HG03064 (cell line): ENCODE results near the gene RFX6.
"Not testable (repeated sequence)": the region's sequence is repeated elsewhere in the genome, so short reads cannot be mapped to it uniquely, and the experiment has no call there.

Experiments used
- ATAC-seq: cut with Tn5 transposase; IDR thresholded peaks from one replicate; pipeline ENCODE4 v1.9.1; 2021; ENCODE audit warnings: low read depth; ENCODE audit not compliant: unreplicated experiment

Gene RFX6

GRCh38 chr6:116876635-116877611, at the start of gene RFX6:
RFX6 (plus strand) TSS chr6:116877242; CDS start chr6:116877276, 34 bp downstream.
- no peak for ATAC-seq

DNA sequence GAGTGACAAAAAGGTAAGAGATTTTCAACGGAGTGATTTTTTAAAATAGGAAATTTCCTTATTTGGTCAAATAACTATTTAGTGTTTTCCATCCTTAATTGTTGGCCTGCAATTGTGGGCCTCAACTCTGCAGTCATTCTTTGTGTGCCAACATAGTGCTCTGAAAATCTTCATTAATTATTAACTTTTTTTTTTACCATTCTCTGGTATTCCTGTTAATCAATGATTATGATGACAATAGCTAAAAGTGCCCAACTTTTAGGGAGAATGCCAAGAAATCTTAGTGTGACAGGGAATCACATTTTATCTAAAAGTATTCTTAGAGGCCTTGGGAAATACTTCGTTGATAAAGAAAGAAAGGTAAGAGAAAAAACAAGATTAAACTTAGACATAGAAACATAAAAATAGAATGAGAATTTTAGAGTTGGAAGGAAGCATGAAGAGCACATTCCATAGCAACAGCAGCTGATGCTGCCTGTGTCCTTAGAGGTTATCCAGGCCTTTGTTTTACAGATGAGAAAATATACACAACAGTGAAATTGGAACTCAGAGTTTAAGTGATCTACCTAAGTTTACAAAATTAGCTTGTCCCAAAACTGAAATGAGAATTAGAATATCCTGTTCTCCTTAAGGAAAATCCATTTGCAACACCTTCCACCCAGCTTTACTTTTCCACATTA, 49.3 kb upstream of the RFX6 start:
- ATAC-seq: no peak

GRCh38 chr6:116828983-116829382, 48.1 kb upstream of the RFX6 start, which contains the start of gene GPRC6A:
GPRC6A (minus strand) TSS chr6:116829083; CDS start chr6:116829013, 70 bp downstream.
- no peak for ATAC-seq

DNA sequence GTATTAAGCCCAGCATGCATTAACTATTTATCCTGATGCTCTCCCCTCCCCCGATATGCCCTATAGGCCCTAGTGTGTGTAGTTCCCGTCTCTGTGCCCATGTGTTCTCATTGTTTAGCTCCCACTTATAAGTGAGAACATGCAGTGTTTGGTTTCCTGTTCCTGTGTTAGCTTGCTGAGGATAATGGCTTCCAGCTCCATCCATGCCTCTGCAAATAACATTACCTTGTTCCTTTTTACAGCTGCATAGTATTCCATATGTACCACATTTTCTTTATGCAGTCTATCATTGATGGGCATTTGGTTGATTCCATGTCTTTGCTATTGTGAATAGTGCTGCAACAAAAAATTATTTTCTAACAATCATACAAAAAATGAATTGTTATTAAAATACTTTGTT, 42.5 kb upstream of the RFX6 start:
- ATAC-seq: not testable (repeated sequence)

DNA sequence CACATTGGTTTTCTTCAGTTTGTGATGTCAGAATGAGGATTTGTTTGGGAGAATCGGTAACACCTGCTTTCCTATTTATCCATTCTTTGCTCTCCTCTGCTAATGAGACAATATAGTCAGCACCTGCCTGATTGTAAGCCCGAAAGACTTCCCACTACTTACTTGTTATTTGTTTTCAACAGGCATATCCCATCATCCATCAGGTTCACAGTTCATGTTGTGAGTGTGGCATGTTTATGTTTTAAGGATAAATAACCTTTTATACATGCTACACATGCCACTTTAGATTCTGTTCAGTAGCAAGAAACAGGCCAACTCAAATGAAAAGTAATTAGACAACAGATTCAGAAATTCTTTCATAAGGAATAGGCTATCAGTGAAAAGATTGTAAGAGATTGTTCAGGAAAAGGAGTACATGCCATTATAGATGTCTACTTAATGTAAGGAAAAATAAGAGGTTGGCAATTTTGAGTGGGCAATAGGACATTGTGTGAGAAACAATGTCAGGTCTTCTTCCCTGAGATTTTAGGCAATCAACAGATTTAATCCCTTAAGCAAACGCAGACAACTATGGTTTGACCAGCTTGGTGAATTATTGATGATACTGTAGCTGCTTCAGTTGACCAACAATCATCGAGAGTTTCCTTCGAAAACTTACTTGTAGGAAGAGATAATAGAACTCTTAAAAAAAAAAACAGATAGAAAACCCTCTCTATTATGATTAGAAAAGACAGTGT, 40.3 kb upstream of the RFX6 start:
- ATAC-seq: no peak

GRCh38 chr6:116840091-116840490, 37.0 kb upstream of the RFX6 start:
- ATAC-seq: no peak

DNA sequence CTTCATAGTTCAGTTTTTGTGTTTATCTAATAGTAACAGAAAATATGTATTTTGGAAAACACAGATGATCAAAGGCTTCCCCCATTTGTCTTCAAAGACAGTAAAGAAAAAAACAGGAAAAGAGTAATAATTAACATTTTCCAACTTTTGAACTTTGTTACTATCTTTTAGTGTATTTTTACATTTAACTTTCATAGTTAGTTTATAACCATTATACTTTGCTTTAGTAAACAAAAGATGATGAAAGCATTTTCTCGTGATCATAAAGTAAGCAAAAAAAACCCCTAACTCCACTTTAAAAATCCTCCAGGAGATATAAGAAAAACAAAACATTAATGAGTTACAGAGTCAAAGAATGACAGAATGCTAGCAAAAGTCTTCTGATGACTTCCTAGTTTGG, 34.6 kb upstream of the RFX6 start:
- no peak for ATAC-seq

- no peak for ATAC-seq
These were observed 29.8 kb upstream of the RFX6 start for GRCh38 chr6:116847227-116847626.

GRCh38 chr6:116858060-116858459, 19.0 kb upstream of the RFX6 start:
- ATAC-seq: no peak

DNA sequence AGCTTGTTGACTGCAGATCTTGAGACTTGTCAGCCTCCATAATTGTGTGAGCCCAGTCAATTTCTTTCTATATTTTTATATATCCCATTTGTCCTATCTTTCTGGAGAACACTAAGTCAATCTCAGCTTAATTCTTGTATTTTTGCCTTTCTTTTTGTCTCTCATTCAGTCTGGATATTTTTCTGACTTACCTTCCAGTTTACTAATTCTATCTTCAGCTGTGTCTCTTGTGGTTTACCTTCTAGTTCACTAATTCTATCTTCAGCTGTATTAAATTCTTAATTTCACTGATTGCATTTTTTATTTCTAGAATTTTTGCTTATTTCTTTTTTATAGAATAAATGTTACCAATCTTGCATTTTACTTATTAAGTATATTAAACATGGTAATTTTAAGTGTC, 17.8 kb upstream of the RFX6 start:
- no peak for ATAC-seq

GRCh38 chr6:116866281-116866871, 10.7 kb upstream of the RFX6 start:
- peak; percentile 66 for ATAC-seq

GRCh38 chr6:116872771-116873170, 4.3 kb upstream of the RFX6 start:
- ATAC-seq: no peak

GRCh38 chr6:116876107-116876506, 935 bp upstream of the RFX6 start:
- no peak for ATAC-seq

GRCh38 chr6:116877743-116878142, 701 bp downstream of the RFX6 start:
- no peak for ATAC-seq

DNA sequence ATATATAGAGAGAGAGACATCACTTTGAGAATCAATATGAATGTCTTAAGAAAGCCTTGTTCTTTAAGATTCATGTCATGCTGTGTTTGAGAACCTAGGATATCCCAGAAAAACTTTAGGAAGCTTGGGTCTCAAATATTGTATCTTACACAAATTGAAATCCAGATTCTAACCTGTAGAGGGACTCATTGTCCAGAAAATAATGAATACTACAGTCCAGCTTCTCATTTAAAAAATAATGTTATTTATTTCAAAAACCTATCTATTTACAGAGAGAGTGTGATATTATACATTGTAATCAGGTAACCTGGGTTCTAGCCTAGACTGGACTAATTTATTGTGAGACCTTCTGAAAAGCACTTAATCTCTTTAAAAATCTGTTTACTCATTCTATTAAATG, 4.2 kb downstream of the RFX6 start:
- no peak for ATAC-seq

- ATAC-seq: no peak
These were observed 6.0 kb downstream of the RFX6 start for GRCh38 chr6:116883005-116883404.

DNA sequence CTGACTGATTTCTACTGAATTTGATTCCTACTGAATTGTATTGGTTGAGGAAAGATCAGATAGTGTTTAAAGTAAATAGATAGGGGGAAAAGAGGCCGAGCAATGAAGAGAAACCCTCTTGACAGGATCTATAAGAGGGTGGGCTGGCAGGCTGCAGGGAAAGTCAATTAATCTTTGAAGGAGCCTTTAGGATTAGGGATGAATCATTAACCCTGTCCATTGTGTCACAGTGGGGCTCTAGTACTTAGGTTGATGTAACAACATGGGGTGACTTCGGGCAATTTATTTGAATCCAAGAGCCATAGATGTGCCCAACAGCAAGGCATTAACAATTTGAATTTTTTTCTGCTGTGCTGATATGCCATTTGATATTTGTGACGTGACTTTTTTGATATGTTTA, 7.5 kb downstream of the RFX6 start:
- no peak for ATAC-seq

GRCh38 chr6:116887168-116887567, 10.1 kb downstream of the RFX6 start:
- no peak for ATAC-seq

- ATAC-seq: no peak
These were observed 10.9 kb downstream of the RFX6 start for GRCh38 chr6:116887894-116888293.

DNA sequence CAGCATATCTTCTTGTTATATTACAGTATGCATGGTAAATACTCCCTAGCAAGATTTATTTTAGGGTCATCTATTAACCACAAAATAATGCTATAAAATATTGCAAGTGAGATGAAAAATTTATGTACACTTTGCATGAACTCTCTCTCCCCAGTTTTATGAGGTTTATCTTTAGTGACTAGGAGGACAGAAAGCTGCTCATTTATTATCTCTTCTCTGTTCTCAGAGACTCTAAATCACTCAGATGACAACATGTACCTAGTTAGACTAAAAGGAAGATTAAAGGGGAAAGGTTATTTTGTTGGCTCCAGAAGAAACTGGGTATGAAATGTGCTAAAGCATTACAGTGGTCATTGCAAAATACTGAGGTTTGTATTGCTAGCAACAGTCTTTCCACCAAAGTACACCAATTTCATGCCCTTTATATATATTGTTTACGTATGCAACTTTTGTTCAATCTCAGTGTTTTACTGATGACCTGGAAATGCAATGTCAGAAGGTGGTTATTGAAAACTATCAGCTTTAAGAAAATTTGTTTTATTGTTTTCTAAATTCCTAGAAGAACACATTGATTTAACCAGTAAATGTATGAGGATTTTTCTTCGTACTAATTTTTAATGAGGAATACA, 11.8 kb downstream of the RFX6 start:
- no peak for ATAC-seq
